ENCODE results near the gene TPPP2.

GRCh38 chr14:20982646-20983369 lies 47.2 kb upstream of the TPPP2 start:
- TF ChIP-seq, protein P1, sequence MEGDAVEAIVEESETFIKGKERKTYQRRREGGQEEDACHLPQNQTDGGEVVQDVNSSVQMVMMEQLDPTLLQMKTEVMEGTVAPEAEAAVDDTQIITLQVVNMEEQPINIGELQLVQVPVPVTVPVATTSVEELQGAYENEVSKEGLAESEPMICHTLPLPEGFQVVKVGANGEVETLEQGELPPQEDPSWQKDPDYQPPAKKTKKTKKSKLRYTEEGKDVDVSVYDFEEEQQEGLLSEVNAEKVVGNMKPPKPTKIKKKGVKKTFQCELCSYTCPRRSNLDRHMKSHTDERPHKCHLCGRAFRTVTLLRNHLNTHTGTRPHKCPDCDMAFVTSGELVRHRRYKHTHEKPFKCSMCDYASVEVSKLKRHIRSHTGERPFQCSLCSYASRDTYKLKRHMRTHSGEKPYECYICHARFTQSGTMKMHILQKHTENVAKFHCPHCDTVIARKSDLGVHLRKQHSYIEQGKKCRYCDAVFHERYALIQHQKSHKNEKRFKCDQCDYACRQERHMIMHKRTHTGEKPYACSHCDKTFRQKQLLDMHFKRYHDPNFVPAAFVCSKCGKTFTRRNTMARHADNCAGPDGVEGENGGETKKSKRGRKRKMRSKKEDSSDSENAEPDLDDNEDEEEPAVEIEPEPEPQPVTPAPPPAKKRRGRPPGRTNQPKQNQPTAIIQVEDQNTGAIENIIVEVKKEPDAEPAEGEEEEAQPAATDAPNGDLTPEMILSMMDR (IDR thresholded peaks at IDR 0.05) = no peak
- no peak for TF ChIP-seq POLR2A (IDR thresholded peaks at IDR 0.05)
